Stimulated activated CD8-positive, alpha-beta memory T cell treated with anti-CD3 and anti-CD28 coated beads, Interleukin-12 subunit alpha, Interleukin-12 subunit beta, amount 100 ng/mL, for 4 hours (primary cell): ENCODE measurements around the gene TCP11L2.
"Not testable (repeated sequence)": the region's sequence is repeated elsewhere in the genome, so short reads cannot be mapped to it uniquely, and the experiment has no call there.

Experiments
- DNase-seq: peaks from one replicate; pipeline ENCODE4 v3.0.0-alpha.2; 2020; ENCODE audit warnings: low read depth

The TCP11L2 gene

GRCh38 chr12:106307181-106307580 lies 4.6 kb downstream of the TCP11L2 start:
- no peak for DNase-seq

- DNase-seq: no peak
Measured at GRCh38 chr12:106308121-106308520, 5.6 kb downstream of the TCP11L2 start.

- no peak for DNase-seq
Measured at GRCh38 chr12:106308611-106309010, 6.1 kb downstream of the TCP11L2 start.

- no peak for DNase-seq
Measured at GRCh38 chr12:106309671-106310505, 7.4 kb downstream of the TCP11L2 start.

- no peak for DNase-seq
Measured at GRCh38 chr12:106310687-106311086, 8.2 kb downstream of the TCP11L2 start.

- no peak for DNase-seq
Measured at GRCh38 chr12:106311139-106311538, 8.6 kb downstream of the TCP11L2 start.

GRCh38 chr12:106313413-106313812 lies 10.9 kb downstream of the TCP11L2 start:
- DNase-seq: not testable (repeated sequence)

- no peak for DNase-seq
Measured at GRCh38 chr12:106315523-106315922, 13.0 kb downstream of the TCP11L2 start.

GRCh38 chr12:106317406-106318082 lies 15.0 kb downstream of the TCP11L2 start:
- no peak for DNase-seq

GRCh38 chr12:106321139-106321850 lies 18.8 kb downstream of the TCP11L2 start:
- DNase-seq: no peak

- no peak for DNase-seq
Measured at GRCh38 chr12:106323537-106323936, 21.0 kb downstream of the TCP11L2 start.

- no peak for DNase-seq
Measured at GRCh38 chr12:106327309-106327869, 24.9 kb downstream of the TCP11L2 start.

GRCh38 chr12:106328735-106329134 lies 26.2 kb downstream of the TCP11L2 start:
- no peak for DNase-seq

GRCh38 chr12:106329231-106329982 lies 26.9 kb downstream of the TCP11L2 start:
- DNase-seq: no peak

GRCh38 chr12:106331599-106331998 lies 29.1 kb downstream of the TCP11L2 start:
- DNase-seq: no peak

GRCh38 chr12:106332536-106332935 lies 30.0 kb downstream of the TCP11L2 start:
- DNase-seq: no peak

- no peak for DNase-seq
Measured at GRCh38 chr12:106333010-106333409, 30.5 kb downstream of the TCP11L2 start.

GRCh38 chr12:106333756-106334155 lies 31.2 kb downstream of the TCP11L2 start:
- no peak for DNase-seq

GRCh38 chr12:106341086-106341877 lies 38.7 kb downstream of the TCP11L2 start:
- DNase-seq: no peak

GRCh38 chr12:106342397-106343213 lies 40.1 kb downstream of the TCP11L2 start:
- DNase-seq: no peak
